Neural cell (in vitro differentiated cells): Measurements from ENCODE around the gene NDEL1. TPM values are rescaled to one million over a fixed set of nuclear protein-coding genes. Genes with fewer than 3 reads are reported as not detected.

Experiments used
- H2AFZ ChIP-seq: fragments of 200-600, 300-800 bp; sonication (generic), shearing (Covaris generic); 2 replicates; pipeline ENCODE4 v1.6.0; 2014; ENCODE audit warnings: low read depth, mild to moderate bottlenecking, antibody characterized with exemption, low read length, moderate library complexity
- H3F3A ChIP-seq: fragments of 200-600 bp; shearing (Covaris generic); 2 replicates; pipeline ENCODE4 v1.6.1; 2016; ENCODE audit warnings: mild to moderate bottlenecking, moderate library complexity, mixed read lengths, antibody characterized with exemption, low read length; ENCODE audit not compliant: insufficient read depth, poor library complexity, severe bottlenecking
- H3K27ac ChIP-seq: fragments of 200-600, 300-800 bp; sonication (generic), shearing (Covaris generic); 2 replicates; pipeline ENCODE4 v1.5.1; 2014; ENCODE audit warnings: mild to moderate bottlenecking, low read length, moderate library complexity
- H3K27me3 ChIP-seq: fragments of 300-800, 200-600 bp; sonication (generic), shearing (Covaris generic); 2 replicates; pipeline ENCODE4 v1.6.0; 2014; ENCODE audit warnings: mild to moderate bottlenecking, low read depth, low read length, moderate library complexity; ENCODE audit not compliant: insufficient read depth
- H3K36me3 ChIP-seq: fragments of 300-800, 200-600 bp; sonication (generic), shearing (Covaris generic); 2 replicates; pipeline ENCODE4 v1.5.1; 2014; ENCODE audit warnings: mild to moderate bottlenecking, antibody characterized with exemption, low read length, moderate library complexity; ENCODE audit not compliant: insufficient read depth
- H3K4me2 ChIP-seq: fragments of 300-800, 200-600 bp; sonication (generic), shearing (Covaris generic); 2 replicates; pipeline ENCODE4 v1.6.0; 2014; ENCODE audit warnings: mild to moderate bottlenecking, low read length
- H3K4me3 ChIP-seq: fragments of 300-800, 200-600 bp; sonication (generic), shearing (Covaris generic); 2 replicates; pipeline ENCODE4 v1.5.1; 2014; ENCODE audit warnings: mild to moderate bottlenecking, low read length, moderate library complexity
- H3K79me2 ChIP-seq: fragments of 200-600 bp; shearing (Covaris generic); replicated peaks from 2 replicates; pipeline ENCODE4 v1.6.0; 2014; ENCODE audit warnings: mild to moderate bottlenecking, low read length, moderate library complexity; ENCODE audit not compliant: insufficient read depth
- H3K9ac ChIP-seq: fragments of 300-800, 200-600 bp; sonication (generic), shearing (Covaris generic); 2 replicates; pipeline ENCODE4 v1.6.1; 2016; ENCODE audit warnings: mild to moderate bottlenecking, low read length, mixed read lengths
- H3K9me2 ChIP-seq: fragments of 200-600 bp; shearing (Covaris generic); 2 replicates; pipeline ENCODE4 v1.6.1; 2016; ENCODE audit warnings: mild to moderate bottlenecking, low read length, mixed read lengths; ENCODE audit not compliant: insufficient read depth
- H3K9me3 ChIP-seq: fragments of 200-600, 300-800 bp; sonication (generic), shearing (Covaris generic); 2 replicates; pipeline ENCODE4 v1.6.1; 2016; ENCODE audit warnings: mild to moderate bottlenecking, mixed run types, low read length, moderate library complexity, mixed read lengths
- H4K20me1 ChIP-seq: fragments of 200-600 bp; shearing (Covaris generic); 2 replicates; pipeline ENCODE4 v1.6.1; 2016; ENCODE audit warnings: mild to moderate bottlenecking, mixed run types; ENCODE audit not compliant: insufficient read depth
- CTCF ChIP-seq: fragments of 450-650 bp; IDR thresholded peaks from 2 replicates; pipeline ENCODE4 v1.5.1; 2014; ENCODE audit warnings: antibody characterized with exemption, mild to moderate bottlenecking, moderate library complexity; ENCODE audit not compliant: poor library complexity, severe bottlenecking
- EP300 ChIP-seq: fragments of 450-650 bp; conservative IDR thresholded peaks from 2 replicates; pipeline ENCODE4 v1.6.1; 2014; ENCODE audit warnings: antibody characterized with exemption, mild to moderate bottlenecking, moderate library complexity; ENCODE audit not compliant: poor library complexity, severe bottlenecking
- EZH2 ChIP-seq: fragments of 200-600, 300-800 bp; shearing (Covaris generic), sonication (generic); IDR thresholded peaks from 2 replicates; pipeline ENCODE4 v1.6.1; 2014; ENCODE audit warnings: antibody characterized with exemption, low read length, borderline replicate concordance, mild to moderate bottlenecking; ENCODE audit not compliant: insufficient read depth, poor library complexity, severe bottlenecking
- MXI1 ChIP-seq: fragments of 450-650 bp; conservative IDR thresholded peaks from 2 replicates; pipeline ENCODE4 v1.6.1; 2014; ENCODE audit warnings: antibody characterized with exemption, mild to moderate bottlenecking; ENCODE audit not compliant: poor library complexity, severe bottlenecking
- POLR2AphosphoS5 ChIP-seq: IDR thresholded peaks from 2 replicates; pipeline ENCODE4 v1.6.1; 2012
- RAD21 ChIP-seq: fragments of 450-650 bp; conservative IDR thresholded peaks from 2 replicates; pipeline ENCODE4 v1.6.1; 2014; ENCODE audit warnings: antibody characterized with exemption, mild to moderate bottlenecking, moderate library complexity
- REST ChIP-seq: IDR thresholded peaks from 2 replicates; pipeline ENCODE4 v1.6.1; 2012; ENCODE audit warnings: borderline replicate concordance
- SMC3 ChIP-seq: fragments of 450-650 bp; conservative IDR thresholded peaks from 2 replicates; pipeline ENCODE4 v1.6.1; 2014; ENCODE audit warnings: antibody characterized with exemption, mild to moderate bottlenecking, moderate library complexity; ENCODE audit not compliant: poor library complexity
- TAF1 ChIP-seq: IDR thresholded peaks from 2 replicates; pipeline ENCODE4 v1.6.1; 2012; ENCODE audit warnings: low read depth
- polyA plus RNA-seq: library from polyadenylated mRNA; depleted of rRNA; stranded (reverse); fragments of >200 nt; gene quantifications from 2 replicates; pipeline ENCODE4 v1.2.3, GENCODE V29; 2014

NDEL1 gene
- polyA plus RNA-seq, 1 donor from 2014 or later, result 25.7 TPM

- Histone ChIP-seq H3K4me3 (no peak overlapping the region), H3K9ac (no peak overlapping the region), H3K27me3 (no peaks in the 10 kb centered on the region), H3F3A (no peaks in the 10 kb centered on the region), H3K27ac (no peak overlapping the region), H3K9me3 (no peaks in the 10 kb centered on the region), H4K20me1 (no peaks in the 10 kb centered on the region), H3K4me2 (no peak overlapping the region), H3K36me3 (no peaks in the 10 kb centered on the region), H3K9me2 (no peaks in the 10 kb centered on the region), H2AFZ (no peak overlapping the region), H3K79me2 (no peaks in the 10 kb centered on the region)
- TF ChIP-seq TAF1, result no peak
- no peak for TF ChIP-seq RAD21
- no peak for TF ChIP-seq EP300
- TF ChIP-seq CTCF, result no peak
- TF ChIP-seq EZH2, result no peak
- TF ChIP-seq SMC3, result no peak
- TF ChIP-seq MXI1, result no peak
- no peak for TF ChIP-seq POLR2AphosphoS5
- no peak for TF ChIP-seq REST
Measured at GRCh38 chr17:8494021-8494420, 58.3 kb downstream of the NDEL1 start.

- no peaks in the 10 kb centered on the region for H4K20me1 ChIP-seq
- H3K4me3 ChIP-seq, result no peak overlapping the region
- no peak for TF ChIP-seq EZH2
- no peak for TF ChIP-seq RAD21
- TF ChIP-seq EP300, result no peak
- no peak for TF ChIP-seq REST
- no peak for TF ChIP-seq MXI1
- no peak for TF ChIP-seq TAF1
- no peak for TF ChIP-seq CTCF
- TF ChIP-seq SMC3, result no peak
- no peak for TF ChIP-seq POLR2AphosphoS5
- no peaks in the 10 kb centered on the region for H3K9me3 ChIP-seq
- H2AFZ ChIP-seq, result no peak overlapping the region
- H3K27me3 ChIP-seq, result no peaks in the 10 kb centered on the region
- H3K4me2 ChIP-seq, result no peak overlapping the region
- no peak overlapping the region for H3K9ac ChIP-seq
- no peak overlapping the region for H3K27ac ChIP-seq
- peaks cover 2% of the 10 kb centered on the region for H3K36me3 ChIP-seq
- no peaks in the 10 kb centered on the region for H3F3A ChIP-seq
- H3K79me2 ChIP-seq, result no peaks in the 10 kb centered on the region
- H3K9me2 ChIP-seq, result no peaks in the 10 kb centered on the region
Measured at GRCh38 chr17:8494506-8495111, 58.9 kb downstream of the NDEL1 start.
